Limb (tissue), 2 donors: ENCODE measurements around the gene GP1BB.

Experiments used
- DNase-seq, 2 donors: peaks; one replicate each; pipeline ENCODE4 v3.0.0-alpha.2; 2016; ENCODE audit errors: extremely low spot score in 2 of 2

GP1BB gene

DNA sequence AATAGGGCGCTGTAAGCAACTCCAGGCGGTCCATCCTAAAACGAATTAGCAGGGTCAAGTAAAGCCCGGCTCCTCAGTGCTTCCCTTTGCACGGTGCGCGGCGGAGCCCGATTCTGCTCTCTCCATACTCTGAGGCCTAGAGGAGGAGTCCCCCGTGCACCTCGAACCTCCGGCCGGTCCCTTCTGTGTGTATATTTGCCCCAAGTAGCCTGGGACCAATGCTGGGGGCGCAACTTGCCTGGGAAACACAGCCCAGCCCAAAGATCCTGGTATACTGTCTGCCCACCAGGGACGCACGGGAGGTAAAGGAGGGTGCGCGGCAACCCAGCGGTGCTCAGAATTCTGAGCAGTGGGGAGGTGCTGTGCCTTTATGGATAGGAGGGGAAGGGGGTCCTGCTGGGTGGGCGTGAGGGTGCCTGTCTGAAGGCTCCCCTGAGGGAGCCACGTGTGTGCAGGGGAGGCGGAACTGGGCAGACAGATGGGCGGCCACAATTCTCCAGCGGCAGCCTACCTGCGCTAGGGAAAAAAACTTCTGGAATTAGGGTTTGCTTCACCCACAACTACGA is 32.5 kb downstream of the GP1BB start:
- no peak for DNase-seq

- no peak for DNase-seq
Measured at GRCh38 chr22:19756288-19757128, 33.2 kb downstream of the GP1BB start.

- no peak for DNase-seq
Measured at GRCh38 chr22:19757140-19757984, 34.0 kb downstream of the GP1BB start.

- DNase-seq: no peak
Measured at GRCh38 chr22:19757985-19758895, 34.9 kb downstream of the GP1BB start.

DNA sequence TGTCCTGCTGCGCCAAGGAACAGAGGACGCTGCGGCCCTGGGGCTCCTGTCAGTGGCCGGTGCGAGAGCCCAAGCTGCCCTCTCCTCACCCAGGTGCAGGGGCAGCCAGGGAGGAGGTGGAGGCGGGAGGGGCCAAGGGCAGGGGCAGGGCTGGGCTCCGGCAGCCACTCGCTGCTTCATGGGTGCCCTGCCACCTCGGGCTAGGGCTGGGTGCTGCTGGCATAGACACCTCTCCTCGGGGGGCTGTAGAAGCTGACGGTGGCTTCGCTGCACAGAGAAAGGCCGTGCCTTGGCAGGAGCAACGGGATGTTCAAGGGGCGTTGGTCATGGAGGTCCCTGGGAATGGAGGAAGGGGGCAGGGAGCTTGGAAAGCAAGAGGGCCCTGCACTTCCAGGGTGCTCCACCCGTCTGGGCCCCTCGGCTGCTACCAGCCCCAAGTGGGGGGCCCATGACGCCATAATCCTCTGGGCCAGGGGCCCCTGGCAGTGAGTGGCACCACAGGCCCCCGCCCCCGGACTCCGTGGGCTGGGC is 35.6 kb downstream of the GP1BB start:
- DNase-seq: no peak

GRCh38 chr22:19759427-19760057 is 36.2 kb downstream of the GP1BB start:
- DNase-seq: no peak

DNA sequence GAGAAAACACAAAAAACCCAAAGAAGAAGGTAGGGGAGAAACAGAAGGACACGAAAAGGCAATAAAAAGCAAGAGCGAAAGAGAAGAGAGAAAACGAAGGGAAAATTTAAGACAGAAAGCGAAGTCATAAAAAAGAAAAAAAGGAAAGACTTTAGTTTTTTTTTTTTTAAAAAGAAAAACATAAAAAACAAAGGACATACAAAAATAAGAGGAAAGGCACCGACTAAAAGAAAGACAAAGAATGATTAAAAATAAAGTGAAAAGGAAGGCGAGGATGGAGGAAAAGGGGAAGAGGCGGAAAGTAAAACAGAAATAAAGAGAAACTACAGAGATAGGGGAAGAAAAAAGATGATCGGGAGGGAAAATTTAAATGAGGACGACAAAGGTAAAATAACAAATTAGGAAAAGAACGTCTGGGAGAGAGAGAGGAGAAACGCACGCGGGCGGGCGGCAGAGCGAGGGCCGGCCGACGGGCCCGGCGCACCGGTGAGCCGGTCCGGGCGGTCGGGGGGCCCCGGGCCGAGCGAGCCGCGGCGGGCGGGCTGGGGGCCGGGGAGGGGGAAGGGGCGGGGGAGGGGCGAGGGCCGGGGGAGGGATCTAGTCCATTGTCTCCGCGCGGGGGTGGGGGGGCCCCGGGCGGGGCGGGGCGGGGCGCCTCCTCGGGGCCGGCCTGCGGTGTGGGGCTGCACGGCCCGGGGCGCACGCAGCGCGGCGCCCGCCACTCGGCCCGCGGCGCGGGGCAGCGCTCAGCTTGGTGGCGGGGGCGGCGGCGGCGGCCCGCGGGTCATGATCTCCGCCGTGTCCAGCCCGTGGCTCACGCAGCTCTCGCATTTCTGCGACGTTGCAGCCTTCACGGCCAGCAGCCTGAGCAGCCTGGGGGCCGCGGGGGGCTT is 37.0 kb downstream of the GP1BB start, which contains the start of gene TBX1:
Gene TBX1, plus strand, starts transcription at position 721 of the 893 bp plus-strand sequence. Its CDS starts 66 bp downstream, at position 787.
- no peak for DNase-seq

DNA sequence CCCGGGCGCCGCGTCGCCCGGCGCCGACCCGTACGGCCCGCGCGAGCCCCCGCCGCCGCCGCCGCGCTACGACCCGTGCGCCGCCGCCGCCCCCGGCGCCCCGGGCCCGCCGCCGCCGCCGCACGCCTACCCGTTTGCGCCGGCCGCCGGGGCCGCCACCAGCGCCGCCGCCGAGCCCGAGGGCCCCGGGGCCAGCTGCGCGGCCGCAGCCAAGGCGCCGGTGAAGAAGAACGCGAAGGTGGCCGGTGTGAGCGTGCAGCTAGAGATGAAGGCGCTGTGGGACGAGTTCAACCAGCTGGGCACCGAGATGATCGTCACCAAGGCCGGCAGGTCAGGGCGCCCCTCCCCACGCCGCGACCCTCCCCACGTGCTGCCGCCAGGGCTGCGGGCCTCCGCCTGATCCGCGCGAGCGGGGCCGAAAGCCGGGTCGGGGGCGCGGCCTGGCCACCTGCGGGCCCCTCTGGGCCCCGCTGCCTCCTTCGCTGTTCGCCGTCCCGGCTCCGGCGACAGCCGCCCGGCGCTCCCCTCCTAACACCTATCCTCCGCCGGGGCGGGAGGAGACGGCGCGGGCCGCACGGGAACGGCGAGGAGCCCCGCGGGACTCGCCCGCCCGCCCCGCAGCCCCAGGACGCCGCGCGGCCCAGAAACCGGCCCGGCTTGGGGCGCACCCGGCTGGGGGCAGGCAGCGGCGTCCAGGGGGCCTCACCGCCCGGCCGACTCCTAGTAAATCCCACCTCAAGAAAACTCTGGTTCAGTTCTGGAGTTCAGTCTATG is 37.8 kb downstream of the GP1BB start:
- no peak for DNase-seq

DNA sequence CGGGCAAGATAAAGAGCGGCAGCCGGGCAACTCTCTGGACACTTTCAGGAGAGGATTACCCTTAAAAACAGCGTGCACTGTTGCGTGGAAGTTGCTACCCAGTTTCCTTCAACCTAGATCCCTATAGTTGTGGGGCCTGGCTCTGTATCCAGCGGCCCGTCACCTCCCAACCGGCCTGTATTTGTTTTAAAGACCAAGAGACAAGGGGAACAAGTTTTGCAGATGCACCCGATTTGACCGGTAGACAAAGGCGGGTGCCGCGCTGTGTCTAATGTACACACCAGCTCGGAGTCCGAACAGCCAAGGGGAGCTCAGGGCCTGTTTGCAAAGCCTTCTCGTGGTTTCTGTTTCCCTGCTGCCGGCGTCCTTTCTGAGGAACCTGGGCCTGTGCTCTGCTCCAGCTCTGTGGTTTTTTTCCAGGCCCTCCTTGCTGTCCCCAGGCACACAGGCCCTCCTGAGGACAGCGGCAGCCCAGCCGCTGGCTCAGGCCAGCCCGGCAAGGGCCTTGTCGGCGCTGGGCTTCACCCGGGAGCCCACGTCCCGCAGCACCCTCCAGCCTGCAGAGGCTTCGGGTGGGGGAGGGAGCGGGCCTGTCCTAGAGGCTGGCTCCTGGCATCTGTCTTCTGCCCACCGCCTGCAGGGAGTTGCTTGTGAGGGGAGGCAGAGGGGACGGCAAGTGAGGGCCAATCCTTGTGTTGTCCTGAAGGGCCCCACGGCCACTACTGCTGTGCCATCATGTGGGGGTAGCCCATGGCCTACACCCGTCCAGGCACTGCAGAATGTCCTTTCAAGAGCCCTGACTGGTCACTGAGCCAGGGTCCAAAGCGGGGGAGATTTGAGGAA is 38.6 kb downstream of the GP1BB start:
- DNase-seq: no peak

- no peak for DNase-seq
Measured at GRCh38 chr22:19762568-19763457, 39.5 kb downstream of the GP1BB start.

DNA sequence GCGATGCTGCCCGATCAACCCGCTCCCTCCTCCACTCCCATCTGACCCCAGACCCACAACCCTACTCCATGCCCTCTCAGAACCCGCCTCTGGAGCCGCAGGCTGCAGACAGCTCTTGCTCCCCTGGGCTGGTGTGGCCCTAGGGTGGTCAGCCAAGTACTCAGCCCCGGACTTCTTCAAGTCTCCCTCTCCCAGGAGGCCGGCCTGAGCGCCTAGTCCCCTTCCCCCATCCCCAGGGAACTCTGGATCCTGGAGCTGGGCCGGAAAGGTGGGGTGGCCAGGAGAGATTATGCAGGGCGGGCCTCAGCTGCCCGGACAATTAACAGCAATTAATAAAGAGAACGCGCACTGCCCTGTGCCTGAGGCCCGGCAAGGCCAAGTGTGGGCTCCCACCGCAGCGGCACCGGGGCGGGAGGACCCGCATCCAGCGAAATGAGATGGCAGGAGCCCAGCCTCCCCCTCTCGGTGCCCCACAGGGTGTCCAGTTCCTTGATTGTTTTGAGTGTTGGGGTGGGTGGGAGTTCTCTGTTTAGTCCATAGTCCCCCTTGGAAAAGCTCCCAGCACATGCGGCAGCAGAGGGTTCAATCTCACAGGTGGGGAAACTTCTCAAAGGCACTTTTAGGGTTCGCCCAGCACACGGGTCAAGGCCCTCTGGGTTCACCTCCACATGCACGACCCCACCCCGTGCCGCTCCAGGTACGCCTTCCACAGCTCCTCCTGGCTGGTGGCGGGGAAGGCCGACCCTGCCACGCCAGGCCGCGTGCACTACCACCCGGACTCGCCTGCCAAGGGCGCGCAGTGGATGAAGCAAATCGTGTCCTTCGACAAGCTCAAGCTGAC is 40.3 kb downstream of the GP1BB start:
- DNase-seq: no peak

GRCh38 chr22:19764299-19764593 is 40.9 kb downstream of the GP1BB start:
- DNase-seq: no peak

- DNase-seq: no peak
Measured at GRCh38 chr22:19764636-19765476, 41.5 kb downstream of the GP1BB start.

DNA sequence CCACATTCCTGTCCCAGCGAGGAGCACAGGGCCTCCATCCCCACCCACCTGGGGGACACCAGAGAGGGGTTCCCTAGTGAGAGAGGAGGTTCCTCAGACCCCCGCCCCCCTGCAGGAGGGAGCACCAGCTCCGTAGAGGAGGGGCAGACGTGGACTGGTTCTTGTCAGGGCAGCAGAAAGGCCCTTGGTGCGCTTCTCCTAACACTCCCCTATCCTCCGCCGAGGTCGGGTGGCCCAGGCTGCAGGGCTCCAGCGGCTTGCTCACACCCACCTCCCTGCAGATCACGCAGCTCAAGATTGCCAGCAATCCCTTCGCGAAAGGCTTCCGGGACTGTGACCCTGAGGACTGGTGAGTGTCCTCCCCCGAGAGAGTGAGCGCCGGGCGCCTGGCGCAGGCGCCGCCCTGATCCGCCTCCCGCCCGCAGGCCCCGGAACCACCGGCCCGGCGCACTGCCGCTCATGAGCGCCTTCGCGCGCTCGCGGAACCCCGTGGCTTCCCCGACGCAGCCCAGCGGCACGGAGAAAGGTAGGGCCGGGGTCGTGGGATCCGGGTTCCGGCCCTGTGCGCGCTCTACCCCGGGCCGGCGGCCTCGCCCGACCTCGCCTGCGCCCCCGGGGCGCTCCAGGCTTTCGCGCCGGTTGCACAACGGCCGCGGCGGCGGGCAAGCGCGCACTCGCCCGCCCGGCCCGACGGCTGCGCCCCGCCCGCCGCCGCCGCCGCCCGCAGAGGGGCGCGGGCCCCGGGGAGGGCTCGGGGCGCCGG is 42.3 kb downstream of the GP1BB start:
- no peak for DNase-seq

DNA sequence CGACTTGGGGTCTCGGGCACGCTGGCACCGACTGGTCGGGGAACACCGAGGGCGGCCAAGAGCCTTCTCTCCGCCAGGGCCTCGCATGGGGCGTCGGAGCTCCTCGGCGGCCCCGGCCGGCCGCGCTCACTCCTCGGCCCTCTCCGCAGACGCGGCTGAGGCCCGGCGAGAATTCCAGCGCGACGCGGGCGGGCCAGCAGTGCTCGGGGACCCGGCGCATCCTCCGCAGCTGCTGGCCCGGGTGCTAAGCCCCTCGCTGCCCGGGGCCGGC is 42.8 kb downstream of the GP1BB start:
- DNase-seq: no peak
